Ovary (tissue), 10 donors: Measurements from ENCODE around the gene CCR3. TPM values are rescaled to one million over a fixed set of nuclear protein-coding genes. Genes with fewer than 3 reads are reported as not detected.

Experiments used
- DNase-seq, 5 donors: peaks; one replicate each; pipeline ENCODE4 v3.0.0-alpha.2; 2019 to 2020
- H3K27ac ChIP-seq, 2 donors: fragments of 200-600 bp; one replicate each; pipeline versions ENCODE4 v1.5.1 to v1.8.0; 2019 to 2022
- H3K27me3 ChIP-seq: fragments of 200-600 bp; one replicate; pipeline ENCODE4 v1.8.0; 2022
- H3K36me3 ChIP-seq: fragments of 200-600 bp; sonication (generic); one replicate; pipeline ENCODE4 v1.5.1; 2019
- H3K4me1 ChIP-seq: one replicate; pipeline ENCODE4 v1.8.1; 2013; ENCODE audit warnings: mild to moderate bottlenecking, moderate library complexity; ENCODE audit not compliant: insufficient read depth
- H3K4me3 ChIP-seq: fragments of 200-600 bp; sonication (generic); one replicate; pipeline ENCODE4 v1.5.1; 2017
- H3K9me3 ChIP-seq, 2 donors: fragments of 200-600 bp in 1 of 2; sonication (generic) in 1 of 2; one replicate each; pipeline versions ENCODE4 v1.5.1 to v1.8.1; 2013 to 2019; ENCODE audit warnings: mild to moderate bottlenecking in 1 of 2, moderate library complexity in 1 of 2
- CTCF ChIP-seq, 3 donors: fragments of 450-650 bp in 2 of 3; fragments of 200-600 bp in 1 of 3; IDR thresholded peaks; one replicate each; pipeline versions ENCODE4 v1.5.1 to v1.8.0; 2016 to 2022; ENCODE audit warnings: antibody characterized with exemption in 3 of 3, mild to moderate bottlenecking in 1 of 3
- EP300 ChIP-seq: sonication (generic); formaldehyde crosslinking; IDR thresholded peaks from one replicate; pipeline ENCODE4 v1.6.1; 2017; ENCODE audit warnings: antibody characterized with exemption
- POLR2A ChIP-seq: fragments of 450-650 bp; IDR thresholded peaks from one replicate; pipeline ENCODE4 v1.6.1; 2017; ENCODE audit warnings: antibody characterized with exemption, mild to moderate bottlenecking, moderate library complexity
- WGBS, 3 donors: extraction: QIAGEN DNeasy Blood & Tissue Kit in 1 of 3; methylation state at CpG; one replicate each; pipeline versions ENCODE4 v1.1.5 to v1.1.7; 2013 to 2017; 5-methylcytosine and 5-hydroxymethylcytosine counted together
- intact Hi-C, 4 donors: fragments of 100-400 bp; cut with DNase I; formaldehyde crosslinking; loops; one replicate each; pipeline versions ENCODE4 v1.11.0 to v1.15.1; 2022 to 2023
- long read RNA-seq, 3 donors: library from polyadenylated mRNA in 2 of 3; unstranded in 2 of 3; transcript quantifications; one replicate each; pipeline ENCODE4 v2.0.0 and lab custom pipeline, GENCODE V29; 2021 to 2026
- polyA plus RNA-seq, 2 donors: library from polyadenylated mRNA; stranded (reverse); fragments of 200-250 nt in 1 of 2; fragments of 350-450 nt in 1 of 2; fragmentation: Illumina TruSeq in 1 of 2; extraction: RNeasy Lipid Tissue Mini Kit (QIAGEN cat#74804) in 1 of 2; gene quantifications; one replicate each; pipeline ENCODE4 v1.2.3, GENCODE V29; 2013 to 2014
- total RNA-seq, 7 donors: library from RNA; depleted of rRNA in 2 of 7; stranded (reverse); fragments of >200 nt in 2 of 7; fragmentation: NEBNext Ultra II Directional in 3 of 7; extraction: Animal tissue kit (Norgen Biotek cat#: 25700) in 3 of 7; gene quantifications; one replicate each; pipeline versions ENCODE4 v1.1.0 to v1.2.4, GENCODE V29; 2016 to 2023
- donor health status: DM: no; HTN: no; CAD: no; lungs with moderate emphysema.
- donor health status: DM: no; HTN: no; CAD: no.
- donor health status: Bipolar disorder and iron deficiency.
- donor health status: DM: yes; HTN: yes; CAD: no.
- donor health status: DM: no; HTN: no; CAD: no.
- donor health status: DM: yes; HTN: yes; CAD: no.

The CCR3 gene
- total RNA-seq: not detected
- not detected for polyA plus RNA-seq
- long read RNA-seq, donor 1, partial matches to known transcripts: 0 of 1 reads
- long read RNA-seq, donor 1, other reads (novel, unspliced or antisense): 1 of 1 reads
- long read RNA-seq, donor 2: 0 reads
- long read RNA-seq, donor 3: 0 reads

GRCh38 chr3:46242120-46242519, at the start of gene CCR3:
Gene CCR3, plus strand, starts transcription at chr3:46242460. Its CDS starts 22,699 bp downstream, at chr3:46265159.
- intact Hi-C loops: no loop called here
- 76 to 85% (median 76%) methylated on average over 4 of the region's 4 CpGs for WGBS, 3 donors
- H3K4me3 ChIP-seq: no peak within 1 kb of the TSS

GRCh38 chr3:46192939-46193338, 49.3 kb upstream of the CCR3 start:
- Histone ChIP-seq H3K27me3 (no peaks in the 10 kb centered on the region), H3K9me3 (peaks cover 0 to 3% of the 10 kb centered on the region in 2 donors), H3K4me1 (no peaks in the 10 kb centered on the region), H3K4me3 (no peak overlapping the region), H3K36me3 (no peaks in the 10 kb centered on the region), H3K27ac (no peak overlapping the region)
- no peak for TF ChIP-seq POLR2A
- no peak for TF ChIP-seq EP300
- no peak for TF ChIP-seq CTCF (IDR thresholded peaks at IDR 0.05)
- no peak for DNase-seq
- intact Hi-C loops: no loop called here
- WGBS, 3 donors: 80 to 85% (median 80%) methylated on average over 5 of the region's 5 CpGs

More at GRCh38 chr3:46242120-46242519, at the start of gene CCR3:
- Histone ChIP-seq H3K27ac (no peak within 1 kb of the TSS), H3K9me3 (no peaks in the 10 kb centered on the region), H3K4me1 (no peaks in the 10 kb centered on the region), H3K27me3 (no peaks in the 10 kb centered on the region), H3K36me3 (no peaks in the 10 kb centered on the region)
- DNase-seq: no peak
- TF ChIP-seq EP300 (no peak), POLR2A (no peak), CTCF (IDR thresholded peaks at IDR 0.05) (no peak)

- no peaks in the 10 kb centered on the region for H3K4me1 ChIP-seq
- TF ChIP-seq POLR2A (no peak), EP300 (no peak), CTCF (IDR thresholded peaks at IDR 0.05) (no peak)
- no peaks in the 10 kb centered on the region for H3K36me3 ChIP-seq
- WGBS, 3 donors: 78 to 87% (median 86%) methylated on average over 1 of the region's 1 CpG
- H3K9me3 ChIP-seq: peaks cover 0 to 3% of the 10 kb centered on the region in 2 donors
- intact Hi-C loops: no loop called here
- H3K27me3 ChIP-seq: no peaks in the 10 kb centered on the region
- no peak for DNase-seq
- H3K4me3 ChIP-seq: no peak overlapping the region
- no peak overlapping the region for H3K27ac ChIP-seq
Measured at GRCh38 chr3:46193436-46193835, 48.8 kb upstream of the CCR3 start.

- no peaks in the 10 kb centered on the region for H3K36me3 ChIP-seq
- no peaks in the 10 kb centered on the region for H3K27me3 ChIP-seq
- intact Hi-C loops: no loop called here
- no peak for DNase-seq
- H3K9me3 ChIP-seq: peaks cover 0 to 3% of the 10 kb centered on the region in 2 donors
- H3K4me1 ChIP-seq: no peaks in the 10 kb centered on the region
- H3K27ac ChIP-seq: no peak overlapping the region
- H3K4me3 ChIP-seq: no peak overlapping the region
- TF ChIP-seq CTCF (IDR thresholded peaks at IDR 0.05) (no peak), EP300 (no peak), POLR2A (no peak)
- 81 to 86% (median 83%) methylated on average over 4 of the region's 4 CpGs for WGBS, 3 donors
Measured at GRCh38 chr3:46194868-46195553, 47.2 kb upstream of the CCR3 start.
